H1 (cell line): ENCODE measurements around the gene ZNF709. TPM values are rescaled to one million over a fixed set of nuclear protein-coding genes. Genes with fewer than 3 reads are reported as not detected.

Experiments
- CTCF ChIA-PET: fragments of 300-600 bp; sonication (Branson Sonifier 250); formaldehyde crosslinking; loops from one replicate; lab custom pipeline; 2021; ENCODE audit not compliant: partially characterized antibody; lab: Charles Lee
- POLR2A ChIA-PET: fragments of 300-600 bp; sonication (Branson Sonifier 250); formaldehyde crosslinking; loops from one replicate; lab custom pipeline; 2021; ENCODE audit warnings: inconsistent platforms; ENCODE audit not compliant: partially characterized antibody; lab: Charles Lee
- DNase-seq, 2 experiments: peaks; one replicate each; pipeline versions ENCODE4 v3.0.0 to v3.0.0-alpha.2; 2010 to 2022; ENCODE audit warnings: low spot score in 2 of 2, low read depth in 1 of 2, mixed read lengths in 1 of 2
- FAIRE-seq: peaks from 2 replicates; lab custom pipeline; 2011; peaks lifted over from hg19 to GRCh38; lab: Jason Lieb, UNC
- H2AFZ ChIP-seq: 2 replicates; pipeline ENCODE4 v1.8.1; 2012; ENCODE audit warnings: low read length, inconsistent platforms
- H2AK5ac ChIP-seq: 2 replicates; pipeline ENCODE4 v1.6.1; 2013; ENCODE audit warnings: low read depth, low read length
- H2BK120ac ChIP-seq: replicated peaks from 2 replicates; pipeline ENCODE3; 2013; ENCODE audit warnings: low read depth, low read length, inconsistent platforms
- H2BK12ac ChIP-seq: 2 replicates; pipeline ENCODE4 v1.6.1; 2013; ENCODE audit warnings: low read depth, low read length
- H2BK15ac ChIP-seq: 2 replicates; pipeline ENCODE4 v1.6.1; 2013; ENCODE audit warnings: low read length
- H2BK20ac ChIP-seq: 2 replicates; pipeline ENCODE4 v1.6.1; 2013; ENCODE audit warnings: low read length
- H2BK5ac ChIP-seq: 2 replicates; pipeline ENCODE4 v1.6.1; 2013; ENCODE audit warnings: low read depth, low read length
- H3K14ac ChIP-seq: 2 replicates; pipeline ENCODE4 v1.6.1; 2013; ENCODE audit warnings: inconsistent platforms; ENCODE audit not compliant: insufficient read length
- H3K18ac ChIP-seq: 2 replicates; pipeline ENCODE4 v1.6.1; 2013; ENCODE audit warnings: low read length; ENCODE audit errors: extremely low read depth
- H3K23ac ChIP-seq: 2 replicates; pipeline ENCODE4 v1.6.1; 2013; ENCODE audit warnings: inconsistent platforms; ENCODE audit not compliant: insufficient read length
- H3K23me2 ChIP-seq: 2 replicates; pipeline ENCODE4 v1.6.1; 2013; ENCODE audit warnings: low read depth, low read length
- H3K27ac ChIP-seq: 2 replicates; pipeline ENCODE4 v1.6.1; 2011; ENCODE audit warnings: low read depth, low read length, inconsistent platforms
- H3K27me3 ChIP-seq, 4 experiments: replicated peaks in 1 of 4; 1 replicate in 1 of 4; 2 replicates in 3 of 4; pipeline versions ENCODE4 v1.6.1 to v1.8.1; 2011 to 2013; ENCODE audit warnings: low read length in 3 of 4, mild to moderate bottlenecking in 3 of 4, inconsistent platforms in 2 of 4, mixed read lengths in 2 of 4, moderate library complexity in 1 of 4; ENCODE audit not compliant: control insufficient read depth in 3 of 4, insufficient read depth in 3 of 4; ENCODE audit errors: extremely low read depth in 1 of 4
- H3K36me3 ChIP-seq, 4 experiments: 2 replicates each; pipeline versions ENCODE4 v1.6.1 to v1.8.1; 2011 to 2013; ENCODE audit warnings: mild to moderate bottlenecking in 4 of 4, low read length in 3 of 4, moderate library complexity in 2 of 4, control low read depth in 1 of 4, inconsistent platforms in 1 of 4; ENCODE audit not compliant: insufficient read depth in 4 of 4, control insufficient read depth in 2 of 4
- H3K4ac ChIP-seq: replicated peaks from 2 replicates; pipeline ENCODE3; 2013; ENCODE audit warnings: low read length, low read depth, mixed read lengths, inconsistent platforms; ENCODE audit not compliant: insufficient read length
- H3K4me1 ChIP-seq, 4 experiments: replicated peaks in 1 of 4; 1 replicate in 1 of 4; 2 replicates in 3 of 4; pipeline versions ENCODE4 v1.6.1 to v1.8.1; 2011 to 2013; ENCODE audit warnings: low read length in 3 of 4, inconsistent platforms in 2 of 4, mixed read lengths in 1 of 4; ENCODE audit not compliant: insufficient read depth in 4 of 4, control insufficient read depth in 3 of 4
- H3K4me2 ChIP-seq, 2 experiments: 2 replicates each; pipeline versions ENCODE4 v1.6.1 to v1.8.1; 2011 to 2013; ENCODE audit warnings: low read depth in 2 of 2, low read length in 2 of 2, control low read depth in 1 of 2, inconsistent platforms in 1 of 2, mild to moderate bottlenecking in 1 of 2; ENCODE audit not compliant: insufficient read depth in 1 of 2
- H3K4me3 ChIP-seq, 4 experiments: fragments of 200-600, 300-600 bp in 1 of 4; sonication (generic), shearing (Covaris generic), sonication (Bioruptor Twin) in 1 of 4; 2 replicates each; pipeline versions ENCODE4 v1.5.1 to v1.8.1; 2011 to 2016; ENCODE audit warnings: low read length in 4 of 4, low read depth in 3 of 4, control low read depth in 2 of 4, inconsistent platforms in 2 of 4, mild to moderate bottlenecking in 2 of 4, mixed read lengths in 1 of 4, moderate library complexity in 1 of 4; ENCODE audit not compliant: insufficient read depth in 2 of 4; ENCODE audit errors: extremely low read depth in 1 of 4
- H3K56ac ChIP-seq: replicated peaks from 2 replicates; pipeline ENCODE3; 2013; ENCODE audit warnings: low read depth, mild to moderate bottlenecking, mixed read lengths, low read length, inconsistent platforms; ENCODE audit not compliant: insufficient read length
- H3K79me1 ChIP-seq: 2 replicates; pipeline ENCODE4 v1.6.1; 2013; ENCODE audit warnings: low read depth, low read length, control low read depth
- H3K79me2 ChIP-seq, 2 experiments: 2 replicates each; pipeline versions ENCODE4 v1.6.1 to v1.8.1; 2012 to 2013; ENCODE audit warnings: low read length in 2 of 2, mild to moderate bottlenecking in 2 of 2, inconsistent platforms in 1 of 2; ENCODE audit not compliant: insufficient read depth in 2 of 2, control insufficient read depth in 1 of 2
- H3K9ac ChIP-seq, 4 experiments: replicated peaks in 1 of 4; 1 replicate in 1 of 4; 2 replicates in 3 of 4; pipeline versions ENCODE4 v1.6.1 to v1.8.1; 2011 to 2013; ENCODE audit warnings: low read depth in 3 of 4, low read length in 3 of 4, control low read depth in 2 of 4, mild to moderate bottlenecking in 2 of 4, moderate library complexity in 2 of 4, inconsistent platforms in 1 of 4; ENCODE audit errors: extremely low read depth in 1 of 4
- H3K9me3 ChIP-seq, 2 experiments: 2 replicates each; pipeline versions ENCODE4 v1.6.1 to v1.8.1; 2012 to 2013; ENCODE audit warnings: mild to moderate bottlenecking in 2 of 2, moderate library complexity in 2 of 2, control low read depth in 1 of 2, inconsistent platforms in 1 of 2, low read depth in 1 of 2, low read length in 1 of 2, mixed read lengths in 1 of 2; ENCODE audit not compliant: insufficient read depth in 2 of 2
- H4K20me1 ChIP-seq, 2 experiments: replicated peaks in 1 of 2; 2 replicates each; pipeline versions ENCODE3 to v1.8.1; 2011 to 2013; ENCODE audit warnings: inconsistent platforms in 2 of 2, low read length in 2 of 2, mild to moderate bottlenecking in 1 of 2; ENCODE audit not compliant: insufficient read depth in 2 of 2, control insufficient read depth in 1 of 2
- H4K5ac ChIP-seq: 2 replicates; pipeline ENCODE4 v1.6.1; 2013; ENCODE audit warnings: low read length, low read depth, mixed read lengths, inconsistent platforms; ENCODE audit not compliant: insufficient read length
- H4K8ac ChIP-seq: 2 replicates; pipeline ENCODE4 v1.8.0; 2013; ENCODE audit warnings: mild to moderate bottlenecking, moderate library complexity, low read length, inconsistent platforms; ENCODE audit not compliant: insufficient read depth; ENCODE audit errors: extremely low read depth
- H4K91ac ChIP-seq: replicated peaks from 2 replicates; pipeline ENCODE3; 2013; ENCODE audit warnings: low read length, mixed read lengths, inconsistent platforms; ENCODE audit not compliant: insufficient read length
- BCL11A ChIP-seq, 2 experiments: IDR thresholded peaks; one replicate each; pipeline ENCODE4 v1.6.1; 2011; ENCODE audit warnings: low read depth in 2 of 2, low read length in 2 of 2, mild to moderate bottlenecking in 2 of 2
- BRCA1 ChIP-seq: IDR thresholded peaks from 2 replicates; pipeline ENCODE4 v1.6.1; 2012; ENCODE audit warnings: low read depth, low read length, improper control_type of control experiment
- CEBPB ChIP-seq: IDR thresholded peaks from 2 replicates; pipeline ENCODE4 v1.6.1; 2012; ENCODE audit warnings: low read depth, low read length
- CHD1 ChIP-seq: IDR thresholded peaks from 2 replicates; pipeline ENCODE4 v1.6.1; 2012; ENCODE audit warnings: low read depth, low read length, improper control_type of control experiment
- KDM5A ChIP-seq: fragments of 200-600 bp; IDR thresholded peaks from 2 replicates; pipeline ENCODE4 v1.7.1; 2012; ENCODE audit warnings: mild to moderate bottlenecking, low read length, inconsistent platforms, mixed read lengths
- POLR2A ChIP-seq, 2 experiments: IDR thresholded peaks; 1 replicate in 1 of 2; 2 replicates in 1 of 2; pipeline ENCODE4 v1.6.1; 2011; ENCODE audit warnings: low read depth in 2 of 2, low read length in 2 of 2, mild to moderate bottlenecking in 2 of 2; ENCODE audit errors: control extremely low read depth in 1 of 2
- RXRA ChIP-seq: IDR thresholded peaks from 2 replicates; pipeline ENCODE4 v1.6.1; 2011; ENCODE audit warnings: low read depth, mild to moderate bottlenecking, low read length, moderate library complexity; ENCODE audit not compliant: insufficient read depth
- SAP30 ChIP-seq: fragments of 300-600 bp; sonication (generic); IDR thresholded peaks from 2 replicates; pipeline ENCODE4 v1.7.1; 2012; ENCODE audit warnings: low read length, moderate library complexity, mild to moderate bottlenecking, inconsistent platforms; ENCODE audit not compliant: insufficient read depth, insufficient replicate concordance
- ZNF274 ChIP-seq: IDR thresholded peaks from 2 replicates; pipeline ENCODE4 v1.7.0; 2012; ENCODE audit warnings: low read length, borderline replicate concordance; ENCODE audit errors: extremely low read depth
- WGBS, 2 experiments: shearing (Covaris generic) in 1 of 2; methylation state at CpG; one replicate each; pipeline versions ENCODE4 v1.1.6 to v1.1.7; 2013 to 2015; ENCODE audit warnings: low lambda C conversion rate in 2 of 2, mixed read lengths in 2 of 2, inconsistent platforms in 1 of 2, low coverage in 1 of 2, missing lambda C conversion rate in 1 of 2; ENCODE audit not compliant: insufficient replicate concordance in 2 of 2, insufficient coverage in 1 of 2, insufficient read length in 1 of 2; ENCODE audit errors: extremely low coverage in 1 of 2, missing lambda C conversion rate in 1 of 2; 5-methylcytosine and 5-hydroxymethylcytosine counted together
- polyA plus RNA-seq, 7 experiments: library from polyadenylated mRNA; depleted of rRNA in 3 of 7; stranded (reverse) in 5 of 7; unstranded in 2 of 7; fragments of >200 nt in 5 of 7; fragments of 200-250 nt in 2 of 7; gene quantifications; 1 replicate in 5 of 7; 2 replicates in 1 of 7; 4 replicates in 1 of 7; pipeline versions ENCODE4 v1.2.1 to v1.2.3, GENCODE V29; 2011 to 2013; ENCODE audit warnings: missing spikeins in 2 of 7, mixed read lengths in 2 of 7
- total RNA-seq: library from RNA; stranded (reverse); fragmentation: NEBNext Ultra II Directional; extraction: Animal tissue kit (Norgen Biotek cat#: 25700); gene quantifications from 2 replicates; pipeline ENCODE4 v1.2.1, GENCODE V29; 2021

Gene ZNF709
- total and polyA plus RNA-seq, 2 of the 8 experiments (the other 6 are each of a cell fraction or from before 2014, with no cell fraction given): 1.3 to 2.2 TPM

DNA sequence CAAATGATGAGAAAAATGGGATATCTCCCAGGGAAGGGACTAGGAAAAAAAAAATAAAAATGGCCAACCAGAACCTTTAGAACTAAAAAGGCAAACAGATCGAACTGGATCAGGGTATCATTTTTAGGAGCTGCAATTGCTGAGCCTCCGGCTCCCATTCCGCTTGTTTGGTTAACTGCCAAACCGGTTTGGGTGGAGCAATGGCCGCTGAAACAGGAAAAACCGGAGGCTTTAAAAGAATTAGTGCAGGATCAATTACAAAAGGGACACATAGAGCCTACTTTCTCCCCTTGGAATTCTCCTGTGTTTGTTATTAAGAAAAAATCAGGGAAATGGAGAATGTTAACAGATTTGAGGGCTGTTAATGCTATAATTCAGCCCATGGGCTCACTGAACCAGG lies 31.1 kb downstream of the ZNF709 start:
- Histone ChIP-seq H2BK15ac (no peak overlapping the region), H2BK12ac (no peak overlapping the region), H3K56ac (no peak overlapping the region), H3K23me2 (no peaks in the 10 kb centered on the region), H3K36me3 (no peaks in the 10 kb centered on the region), H3K9me3 (peaks cover 35 to 43% of the 10 kb centered on the region in 2 experiments), H2AK5ac (no peak overlapping the region), H2BK20ac (no peak overlapping the region), H2BK5ac (no peak overlapping the region), H3K23ac (no peak overlapping the region), H2AFZ (no peak overlapping the region)
- DNase-seq: no peak
- CTCF ChIA-PET: interaction anchor here (0.6 kb wide), 1 partner anchor 57 kb away, joined by 4 read pairs; no protein-coding TSS in a partner anchor
- WGBS, 2 experiments: 88% methylated on average over 6 of the region's 6 CpGs; no CpG with 5 or more reads in 1 of the 2 experiments
- TF ChIP-seq SAP30 (no peak), ZNF274 (no peak), RXRA (no peak), BCL11A (IDR thresholded peaks at IDR 0.05; ENCODE audit: low read depth in 2 of 2, low read length in 2 of 2) (no peak), KDM5A (no peak), BRCA1 (no peak), POLR2A (IDR thresholded peaks at IDR 0.05; ENCODE audit: control extremely low read depth in 1 of 2, low read depth in 2 of 2, low read length in 2 of 2) (no peak), CHD1 (no peak), CEBPB (no peak)
- TF ChIP-seq, all 59 proteins: peak for 0
- H3K4me3 ChIP-seq: no peak overlapping the region
- H3K79me2 ChIP-seq: no peaks in the 10 kb centered on the region
- H3K27me3 ChIP-seq: no peaks in the 10 kb centered on the region
- H4K91ac ChIP-seq: no peak overlapping the region
- no peaks in the 10 kb centered on the region for H3K4me1 ChIP-seq
- no peak overlapping the region for H3K4ac ChIP-seq
- no peak overlapping the region for H2BK120ac ChIP-seq
- H4K5ac ChIP-seq: no peak overlapping the region
- H3K79me1 ChIP-seq: no peaks in the 10 kb centered on the region
- POLR2A ChIA-PET: interaction anchor here (0.6 kb wide), 2 partner anchors 736 to 914 kb away, joined by 3 to 5 read pairs; no protein-coding TSS in a partner anchor
- no peak overlapping the region for H3K9ac ChIP-seq
- no peak overlapping the region for H3K27ac ChIP-seq
- H3K14ac ChIP-seq: no peak overlapping the region
- no peak overlapping the region for H4K8ac ChIP-seq
- no peak overlapping the region for H3K18ac ChIP-seq
- no peak overlapping the region for H3K4me2 ChIP-seq
- no peak for FAIRE-seq
- no peaks in the 10 kb centered on the region for H4K20me1 ChIP-seq
